GM12892 (cell line): ENCODE results near the gene AZU1.

Source experiments
- POLR2A ChIP-seq: IDR thresholded peaks from 2 replicates; pipeline ENCODE4 v1.6.1; 2011; ENCODE audit warnings: low read depth, low read length, control low read depth
- TAF1 ChIP-seq: IDR thresholded peaks from 2 replicates; pipeline ENCODE4 v1.6.1; 2011; ENCODE audit warnings: low read depth, mild to moderate bottlenecking, control low read depth, low read length, borderline replicate concordance

- TF ChIP-seq TAF1 (no peak), POLR2A (0 out of 2 replicates have a peak, but pooled peaks have one; percentile 19)
Observed at GRCh38 chr19:805600-806550, 21.8 kb upstream of the AZU1 start.
